ENCODE results near the gene POLA1. TPM values are rescaled to one million over a fixed set of nuclear protein-coding genes. Genes with fewer than 3 reads are reported as not detected.

Gene POLA1
- polyA plus RNA-seq, 1 experiment, result 2.2 TPM

DNA sequence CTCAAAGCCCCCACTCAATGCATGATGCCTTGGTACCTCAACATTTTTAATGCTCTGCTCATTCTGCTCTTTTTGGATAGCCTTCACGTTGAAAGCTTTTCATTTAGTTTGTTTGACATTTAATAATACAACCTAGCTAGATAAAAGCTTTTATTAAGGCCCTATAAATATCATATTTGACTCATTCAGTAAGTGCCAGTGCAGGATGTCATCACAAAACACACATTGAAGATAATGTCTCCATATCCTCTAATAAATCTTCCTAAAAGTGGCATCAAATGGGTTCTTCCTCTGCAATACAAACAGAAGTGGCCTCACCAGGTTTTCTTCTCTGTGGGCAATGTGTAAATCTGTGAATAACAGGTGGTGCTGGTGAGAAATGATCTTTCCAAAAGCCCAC, 34.6 kb upstream of the POLA1 start:
- CTCF ChIA-PET, result no interaction called here

DNA sequence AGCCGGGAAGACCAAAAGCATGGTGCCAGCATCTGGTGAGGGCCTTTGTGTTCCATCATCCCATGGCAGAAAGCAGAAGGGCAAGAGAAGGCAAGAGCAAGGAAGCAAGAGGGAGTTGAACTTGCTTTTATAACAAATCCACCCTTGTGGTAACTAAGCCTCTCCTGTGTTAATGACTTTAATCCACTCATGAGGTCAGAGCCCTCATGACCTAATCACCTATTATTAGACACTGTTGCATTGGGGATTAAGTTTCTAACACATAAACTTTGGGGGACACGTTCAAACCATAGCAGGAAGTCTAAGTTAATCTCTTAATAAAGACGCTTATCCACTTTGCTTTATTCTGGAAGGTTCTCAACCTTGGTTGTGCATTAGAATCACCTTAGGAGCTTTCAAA, 34.1 kb upstream of the POLA1 start:
- CTCF ChIA-PET, result no interaction called here
- no peak overlapping the region for H3K4me3 ChIP-seq (ENCODE audit: low read depth, low read length)
- DNase-seq (ENCODE audit: low read depth, low spot score), result no peak
- H3K27me3 ChIP-seq (ENCODE audit: control insufficient read depth, insufficient read depth, low read length), result no peaks in the 10 kb centered on the region
- TF ChIP-seq, protein P1, sequence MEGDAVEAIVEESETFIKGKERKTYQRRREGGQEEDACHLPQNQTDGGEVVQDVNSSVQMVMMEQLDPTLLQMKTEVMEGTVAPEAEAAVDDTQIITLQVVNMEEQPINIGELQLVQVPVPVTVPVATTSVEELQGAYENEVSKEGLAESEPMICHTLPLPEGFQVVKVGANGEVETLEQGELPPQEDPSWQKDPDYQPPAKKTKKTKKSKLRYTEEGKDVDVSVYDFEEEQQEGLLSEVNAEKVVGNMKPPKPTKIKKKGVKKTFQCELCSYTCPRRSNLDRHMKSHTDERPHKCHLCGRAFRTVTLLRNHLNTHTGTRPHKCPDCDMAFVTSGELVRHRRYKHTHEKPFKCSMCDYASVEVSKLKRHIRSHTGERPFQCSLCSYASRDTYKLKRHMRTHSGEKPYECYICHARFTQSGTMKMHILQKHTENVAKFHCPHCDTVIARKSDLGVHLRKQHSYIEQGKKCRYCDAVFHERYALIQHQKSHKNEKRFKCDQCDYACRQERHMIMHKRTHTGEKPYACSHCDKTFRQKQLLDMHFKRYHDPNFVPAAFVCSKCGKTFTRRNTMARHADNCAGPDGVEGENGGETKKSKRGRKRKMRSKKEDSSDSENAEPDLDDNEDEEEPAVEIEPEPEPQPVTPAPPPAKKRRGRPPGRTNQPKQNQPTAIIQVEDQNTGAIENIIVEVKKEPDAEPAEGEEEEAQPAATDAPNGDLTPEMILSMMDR (IDR thresholded peaks at IDR 0.05; ENCODE audit: low read depth, low read length), result no peak
- no peak overlapping the region for H3K27ac ChIP-seq (ENCODE audit: low read depth, low read length)
- POLR2A ChIA-PET, result no interaction called here
- no peaks in the 10 kb centered on the region for H3K9me3 ChIP-seq (ENCODE audit: control insufficient read depth, insufficient read depth, low read length)

More for the DNA sequence above, 34.6 kb upstream of the POLA1 start:
- Histone ChIP-seq H3K27ac (ENCODE audit: low read depth, low read length) (no peak overlapping the region), H3K9me3 (ENCODE audit: control insufficient read depth, insufficient read depth, low read length) (no peaks in the 10 kb centered on the region), H3K4me3 (ENCODE audit: low read depth, low read length) (no peak overlapping the region), H3K27me3 (ENCODE audit: control insufficient read depth, insufficient read depth, low read length) (no peaks in the 10 kb centered on the region)
- TF ChIP-seq, protein P1 (IDR thresholded peaks at IDR 0.05; ENCODE audit: low read depth, low read length), result no peak
- DNase-seq (ENCODE audit: low read depth, low spot score), result no peak
- POLR2A ChIA-PET, result no interaction called here

DNA sequence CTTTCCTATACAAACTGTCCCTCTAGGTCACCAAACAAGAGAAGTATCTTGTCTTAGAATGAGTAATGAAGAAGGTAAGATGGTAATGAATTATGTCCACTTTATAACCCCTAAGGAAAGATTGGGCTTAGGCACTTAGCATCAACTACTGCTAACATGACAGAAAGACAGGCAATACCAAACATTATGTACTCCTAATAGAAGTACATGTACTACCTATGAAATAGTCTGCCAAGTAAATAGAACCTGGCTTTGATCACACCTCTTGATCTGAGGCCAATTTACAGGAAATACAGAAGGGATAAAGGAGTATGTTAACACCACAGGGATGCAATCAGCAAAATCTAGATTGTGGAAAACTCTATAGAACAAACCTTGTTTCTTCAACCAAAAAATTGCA, 32.4 kb upstream of the POLA1 start:
- TF ChIP-seq, protein P1 (IDR thresholded peaks at IDR 0.05; ENCODE audit: low read depth, low read length), result no peak
- no peaks in the 10 kb centered on the region for H3K27me3 ChIP-seq (ENCODE audit: control insufficient read depth, insufficient read depth, low read length)
- no peak for DNase-seq (ENCODE audit: low read depth, low spot score)
- H3K9me3 ChIP-seq (ENCODE audit: control insufficient read depth, insufficient read depth, low read length), result no peaks in the 10 kb centered on the region
- CTCF ChIA-PET, result no interaction called here
- POLR2A ChIA-PET, result no interaction called here
- H3K27ac ChIP-seq (ENCODE audit: low read depth, low read length), result no peak overlapping the region
- no peak overlapping the region for H3K4me3 ChIP-seq (ENCODE audit: low read depth, low read length)

DNA sequence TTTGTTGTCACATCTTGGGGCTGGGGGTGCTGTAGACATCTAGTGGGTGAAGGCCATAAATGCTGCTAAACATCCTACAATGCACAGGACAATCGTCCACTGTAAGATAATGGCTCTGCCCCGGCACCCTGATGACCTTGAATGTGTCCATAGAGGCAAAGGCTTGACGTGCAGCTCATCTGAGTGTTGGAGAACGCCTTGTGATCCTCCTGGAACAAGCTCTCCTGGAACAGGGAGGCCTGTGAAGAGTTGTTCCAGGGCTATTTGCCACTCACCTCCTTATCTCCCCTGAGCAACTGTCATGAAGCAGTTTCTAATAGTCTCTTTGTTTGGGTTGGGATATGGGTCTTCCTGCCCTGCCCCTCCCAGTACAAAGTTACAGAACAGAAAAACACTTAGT, 31.4 kb upstream of the POLA1 start:
- Histone ChIP-seq H3K27ac (ENCODE audit: low read depth, low read length) (no peak overlapping the region), H3K9me3 (ENCODE audit: control insufficient read depth, insufficient read depth, low read length) (no peaks in the 10 kb centered on the region), H3K4me3 (ENCODE audit: low read depth, low read length) (no peak overlapping the region), H3K27me3 (ENCODE audit: control insufficient read depth, insufficient read depth, low read length) (no peaks in the 10 kb centered on the region)
- no peak for DNase-seq (ENCODE audit: low read depth, low spot score)
- TF ChIP-seq, protein P1 (IDR thresholded peaks at IDR 0.05; ENCODE audit: low read depth, low read length), result no peak
- ChIA-PET POLR2A (no interaction called here), CTCF (no interaction called here)

DNA sequence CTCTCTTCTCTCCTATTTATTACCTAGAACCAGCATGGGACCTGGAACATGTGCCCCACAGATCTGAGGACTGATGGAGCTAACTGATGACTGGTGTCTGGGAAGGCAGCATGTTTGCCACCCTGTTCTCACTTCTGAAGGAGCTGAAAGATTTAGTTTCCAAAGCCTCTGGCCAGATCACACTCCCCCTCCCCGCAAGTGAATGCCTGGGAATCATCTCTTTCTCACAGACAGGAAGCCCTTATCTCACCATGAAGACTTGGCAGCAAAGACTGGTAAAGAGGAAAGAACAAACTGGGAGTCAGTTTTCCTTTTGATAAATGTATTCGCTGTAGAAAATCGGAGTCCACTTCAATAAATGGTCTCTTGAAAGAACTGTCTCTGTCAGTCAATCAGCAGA, 25.6 kb upstream of the POLA1 start:
- TF ChIP-seq, protein P1 (IDR thresholded peaks at IDR 0.05; ENCODE audit: low read depth, low read length), result no peak
- no peak overlapping the region for H3K4me3 ChIP-seq (ENCODE audit: low read depth, low read length)
- POLR2A ChIA-PET, result no interaction called here

More for the DNA sequence above, 25.6 kb upstream of the POLA1 start:
- Histone ChIP-seq H3K9me3 (ENCODE audit: control insufficient read depth, insufficient read depth, low read length) (no peaks in the 10 kb centered on the region), H3K27ac (ENCODE audit: low read depth, low read length) (no peak overlapping the region), H3K27me3 (ENCODE audit: control insufficient read depth, insufficient read depth, low read length) (no peaks in the 10 kb centered on the region)
- CTCF ChIA-PET, result no interaction called here
- DNase-seq (ENCODE audit: low read depth, low spot score), result no peak

All from AG04450 (cell line).